Measurements from ENCODE around the gene SPATS2L.

Gene SPATS2L

GRCh38 chr2:200396781-200397242, 90.3 kb downstream of the SPATS2L start:
- TF ChIP-seq, protein P1, sequence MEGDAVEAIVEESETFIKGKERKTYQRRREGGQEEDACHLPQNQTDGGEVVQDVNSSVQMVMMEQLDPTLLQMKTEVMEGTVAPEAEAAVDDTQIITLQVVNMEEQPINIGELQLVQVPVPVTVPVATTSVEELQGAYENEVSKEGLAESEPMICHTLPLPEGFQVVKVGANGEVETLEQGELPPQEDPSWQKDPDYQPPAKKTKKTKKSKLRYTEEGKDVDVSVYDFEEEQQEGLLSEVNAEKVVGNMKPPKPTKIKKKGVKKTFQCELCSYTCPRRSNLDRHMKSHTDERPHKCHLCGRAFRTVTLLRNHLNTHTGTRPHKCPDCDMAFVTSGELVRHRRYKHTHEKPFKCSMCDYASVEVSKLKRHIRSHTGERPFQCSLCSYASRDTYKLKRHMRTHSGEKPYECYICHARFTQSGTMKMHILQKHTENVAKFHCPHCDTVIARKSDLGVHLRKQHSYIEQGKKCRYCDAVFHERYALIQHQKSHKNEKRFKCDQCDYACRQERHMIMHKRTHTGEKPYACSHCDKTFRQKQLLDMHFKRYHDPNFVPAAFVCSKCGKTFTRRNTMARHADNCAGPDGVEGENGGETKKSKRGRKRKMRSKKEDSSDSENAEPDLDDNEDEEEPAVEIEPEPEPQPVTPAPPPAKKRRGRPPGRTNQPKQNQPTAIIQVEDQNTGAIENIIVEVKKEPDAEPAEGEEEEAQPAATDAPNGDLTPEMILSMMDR (IDR thresholded peaks at IDR 0.05; ENCODE audit: low read depth, low read length), result no peak
- no peak for TF ChIP-seq POLR2A (IDR thresholded peaks at IDR 0.05; ENCODE audit: extremely low read depth, insufficient read length)
- no peak for TF ChIP-seq MAX (IDR thresholded peaks at IDR 0.05; ENCODE audit: low read depth, low read length)
- no peak for TF ChIP-seq MYC (IDR thresholded peaks at IDR 0.05; ENCODE audit: low read depth, low read length)
- DNase-seq (ENCODE audit: low read depth), result no peak
- H3K4me3 ChIP-seq (ENCODE audit: low read depth, low read length), result no peak overlapping the region

DNA sequence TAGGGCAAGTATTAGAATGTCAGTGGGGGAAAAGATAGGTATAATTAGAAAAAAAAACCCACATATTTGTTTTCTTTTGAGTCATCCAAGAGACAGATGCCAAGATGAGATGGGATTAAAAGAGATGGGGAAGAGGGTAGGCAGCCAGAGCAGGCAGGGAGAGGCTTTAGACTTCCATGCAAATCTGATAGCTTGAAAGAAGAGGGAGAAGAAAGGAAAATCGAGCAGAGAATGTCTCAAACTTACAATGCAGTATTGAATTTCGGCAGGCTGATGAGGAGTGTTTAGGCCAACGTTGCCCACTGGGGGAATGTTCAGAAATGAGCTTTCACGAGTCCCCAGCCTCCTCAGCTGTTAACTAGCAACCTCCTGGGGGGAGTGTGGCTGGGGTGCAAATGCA, 91.3 kb downstream of the SPATS2L start:
- no peak overlapping the region for H3K4me3 ChIP-seq (ENCODE audit: low read depth, low read length)
- DNase-seq (ENCODE audit: low read depth), result no peak
- no peak for TF ChIP-seq POLR2A (IDR thresholded peaks at IDR 0.05; ENCODE audit: extremely low read depth, insufficient read length)
- no peak for TF ChIP-seq MYC (IDR thresholded peaks at IDR 0.05; ENCODE audit: low read depth, low read length)
- TF ChIP-seq, protein P1 (IDR thresholded peaks at IDR 0.05; ENCODE audit: low read depth, low read length), result no peak
- TF ChIP-seq MAX (IDR thresholded peaks at IDR 0.05; ENCODE audit: low read depth, low read length), result no peak

DNA sequence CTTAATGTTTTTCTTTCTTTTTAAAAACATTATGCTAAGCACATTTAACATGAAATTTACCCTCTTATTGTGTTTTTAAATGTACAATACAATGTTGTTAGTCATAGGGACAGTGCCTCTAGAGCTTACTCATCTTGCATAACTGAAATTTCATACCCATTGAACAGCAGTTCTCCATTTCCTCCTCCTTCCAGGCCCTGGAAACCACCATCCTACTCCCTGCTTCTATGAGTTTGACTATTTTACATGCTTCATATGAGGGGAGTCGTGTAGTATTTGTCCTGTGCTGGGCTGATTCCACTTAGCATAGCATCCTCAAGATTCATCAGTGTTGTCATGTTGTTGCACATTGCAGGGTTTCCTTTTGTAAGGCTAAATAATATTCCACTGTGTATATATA, 92.6 kb downstream of the SPATS2L start:
- no peak for TF ChIP-seq MYC (IDR thresholded peaks at IDR 0.05; ENCODE audit: low read depth, low read length)
- no peak for TF ChIP-seq MAX (IDR thresholded peaks at IDR 0.05; ENCODE audit: low read depth, low read length)
- TF ChIP-seq, protein P1 (IDR thresholded peaks at IDR 0.05; ENCODE audit: low read depth, low read length), result no peak
- no peak for TF ChIP-seq POLR2A (IDR thresholded peaks at IDR 0.05; ENCODE audit: extremely low read depth, insufficient read length)
- no peak overlapping the region for H3K4me3 ChIP-seq (ENCODE audit: low read depth, low read length)
- no peak for DNase-seq (ENCODE audit: low read depth)

GRCh38 chr2:200399636-200400035, 93.1 kb downstream of the SPATS2L start:
- TF ChIP-seq MYC (IDR thresholded peaks at IDR 0.05; ENCODE audit: low read depth, low read length), result no peak
- TF ChIP-seq MAX (IDR thresholded peaks at IDR 0.05; ENCODE audit: low read depth, low read length), result no peak
- TF ChIP-seq, protein P1 (IDR thresholded peaks at IDR 0.05; ENCODE audit: low read depth, low read length), result no peak
- TF ChIP-seq POLR2A (IDR thresholded peaks at IDR 0.05; ENCODE audit: extremely low read depth, insufficient read length), result no peak
- H3K4me3 ChIP-seq (ENCODE audit: low read depth, low read length), result no peak overlapping the region
- DNase-seq (ENCODE audit: low read depth), result no peak

- TF ChIP-seq MYC (IDR thresholded peaks at IDR 0.05; ENCODE audit: low read depth, low read length) (no peak), MAX (IDR thresholded peaks at IDR 0.05; ENCODE audit: low read depth, low read length) (no peak), POLR2A (IDR thresholded peaks at IDR 0.05; ENCODE audit: extremely low read depth, insufficient read length) (no peak)
- TF ChIP-seq, protein P1 (IDR thresholded peaks at IDR 0.05; ENCODE audit: low read depth, low read length), result no peak
- DNase-seq (ENCODE audit: low read depth), result peak; percentile 10
- no peak overlapping the region for H3K4me3 ChIP-seq (ENCODE audit: low read depth, low read length)
These were observed 97.3 kb downstream of the SPATS2L start for GRCh38 chr2:200403814-200404213.
